GM21447 (cell line): ENCODE measurements around the gene SMAD3.

Source experiments
- ATAC-seq: cut with Tn5 transposase; IDR thresholded peaks from one replicate; pipeline ENCODE4 v1.9.1; 2021; ENCODE audit not compliant: unreplicated experiment

Gene SMAD3

DNA sequence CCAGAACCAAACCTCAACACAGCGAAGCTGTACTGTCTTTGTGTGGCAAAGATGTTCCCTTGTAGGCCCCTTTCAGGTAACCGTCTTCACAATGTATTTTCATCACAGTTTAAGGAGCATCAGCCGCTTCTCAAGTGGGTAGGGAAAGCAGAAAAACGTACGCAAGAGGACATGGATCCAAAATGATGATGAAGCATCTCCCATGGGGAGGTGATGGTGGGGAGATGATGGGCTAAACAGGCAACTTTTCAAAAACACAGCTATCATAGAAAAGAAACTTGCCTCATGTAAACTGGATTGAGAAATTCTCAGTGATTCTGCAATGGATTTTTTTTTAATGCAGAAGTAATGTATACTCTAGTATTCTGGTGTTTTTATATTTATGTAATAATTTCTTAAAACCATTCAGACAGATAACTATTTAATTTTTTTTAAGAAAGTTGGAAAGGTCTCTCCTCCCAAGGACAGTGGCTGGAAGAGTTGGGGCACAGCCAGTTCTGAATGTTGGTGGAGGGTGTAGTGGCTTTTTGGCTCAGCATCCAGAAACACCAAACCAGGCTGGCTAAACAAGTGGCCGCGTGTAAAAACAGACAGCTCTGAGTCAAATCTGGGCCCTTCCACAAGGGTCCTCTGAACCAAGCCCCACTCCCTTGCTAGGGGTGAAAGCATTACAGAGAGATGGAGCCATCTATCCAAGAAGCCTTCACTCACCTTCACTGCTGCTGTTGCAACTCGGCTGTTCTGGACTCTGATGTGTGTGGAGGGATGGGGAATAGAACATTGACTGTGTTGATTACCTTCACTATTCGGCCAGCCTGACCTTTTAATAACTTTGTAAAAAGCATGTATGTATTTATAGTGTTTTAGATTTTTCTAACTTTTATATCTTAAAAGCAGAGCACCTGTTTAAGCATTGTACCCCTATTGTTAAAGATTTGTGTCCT is 129.0 kb downstream of the SMAD3 start:
- no peak for ATAC-seq

DNA sequence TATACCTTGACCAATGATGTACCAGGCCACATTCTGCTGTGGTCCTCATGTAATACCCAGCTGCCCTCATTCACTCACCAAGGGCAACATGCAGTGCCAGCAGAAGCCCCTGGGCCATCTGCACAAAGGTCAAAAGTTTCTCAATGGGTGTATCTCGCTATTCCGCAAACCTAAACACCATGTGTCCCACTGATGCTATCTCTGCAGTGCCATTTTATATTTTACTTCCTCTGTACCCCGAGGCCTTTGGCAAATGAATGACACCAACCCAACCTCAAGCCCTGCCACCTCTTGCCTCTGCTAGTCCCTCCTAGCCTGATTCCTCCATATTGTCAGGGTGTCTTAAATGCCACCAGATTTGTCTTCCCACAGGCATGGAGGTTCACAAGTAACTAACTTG is 129.9 kb downstream of the SMAD3 start:
- ATAC-seq = no peak

DNA sequence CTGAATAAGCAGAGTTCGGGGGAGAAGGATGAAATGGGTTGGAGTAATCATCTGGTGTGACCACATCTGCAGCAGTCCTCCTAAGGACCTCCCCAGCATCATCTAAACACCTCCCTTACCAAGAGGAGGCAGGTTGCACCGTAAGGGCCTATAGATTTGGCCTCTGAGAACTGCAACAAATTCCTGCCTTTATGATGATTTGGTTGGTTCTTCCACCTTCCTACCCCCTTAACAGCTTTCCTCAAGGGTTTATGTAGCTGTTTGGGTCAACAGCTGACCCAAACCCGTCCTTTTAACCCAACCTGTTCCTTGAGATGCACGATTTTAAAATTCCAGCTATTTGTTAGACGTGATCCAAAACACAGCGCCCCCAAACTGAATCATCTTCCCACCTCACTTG is 130.8 kb downstream of the SMAD3 start:
- no peak for ATAC-seq

DNA sequence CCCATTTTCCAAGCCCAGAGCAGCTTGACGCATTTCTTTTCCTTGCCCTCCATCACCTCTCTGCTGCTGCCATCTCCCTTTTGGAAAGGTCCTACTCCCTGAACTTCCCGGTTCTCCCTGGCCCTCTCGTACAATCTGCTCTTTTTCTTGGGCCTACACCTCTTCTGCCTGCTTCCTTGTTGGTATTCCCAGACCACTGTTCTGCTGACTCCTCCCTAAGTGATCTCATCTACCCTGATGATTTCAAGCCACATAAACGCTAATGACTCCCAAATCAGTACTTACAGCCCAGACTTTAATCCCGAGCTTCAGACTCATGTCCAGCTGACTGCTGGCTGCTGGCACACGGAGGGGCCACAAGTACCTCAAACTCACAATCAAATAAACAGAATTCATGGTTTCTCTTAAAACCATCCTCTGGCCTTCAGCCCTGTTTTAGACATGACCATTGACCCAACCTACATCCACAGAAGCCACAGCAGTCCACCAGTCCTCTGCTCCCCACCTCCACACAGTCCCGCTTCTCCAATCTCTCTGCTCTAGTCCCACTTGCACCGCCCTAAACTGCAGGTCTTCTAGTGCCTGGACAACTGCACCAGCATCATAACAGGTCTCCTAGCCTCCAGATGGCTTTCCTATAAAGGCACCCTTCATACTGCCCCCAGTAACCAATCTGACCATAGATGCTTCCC is 131.4 kb downstream of the SMAD3 start:
- no peak for ATAC-seq

DNA sequence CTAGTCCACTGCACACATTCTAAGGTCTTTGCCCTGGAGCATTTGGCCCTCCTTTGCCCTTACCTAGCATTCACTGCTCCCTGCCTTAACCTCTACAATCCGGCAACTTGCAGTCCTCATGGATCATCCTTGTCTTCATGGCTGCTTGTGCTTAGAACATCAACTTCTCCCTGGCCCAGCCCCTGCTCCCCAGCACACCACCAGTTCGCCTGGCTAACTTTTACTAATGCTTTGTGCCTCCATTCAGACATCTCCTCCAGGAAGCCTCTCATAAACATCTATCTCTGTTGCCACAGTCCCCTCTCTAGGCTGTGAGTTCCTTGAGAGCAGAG is 131.9 kb downstream of the SMAD3 start:
- no peak for ATAC-seq

DNA sequence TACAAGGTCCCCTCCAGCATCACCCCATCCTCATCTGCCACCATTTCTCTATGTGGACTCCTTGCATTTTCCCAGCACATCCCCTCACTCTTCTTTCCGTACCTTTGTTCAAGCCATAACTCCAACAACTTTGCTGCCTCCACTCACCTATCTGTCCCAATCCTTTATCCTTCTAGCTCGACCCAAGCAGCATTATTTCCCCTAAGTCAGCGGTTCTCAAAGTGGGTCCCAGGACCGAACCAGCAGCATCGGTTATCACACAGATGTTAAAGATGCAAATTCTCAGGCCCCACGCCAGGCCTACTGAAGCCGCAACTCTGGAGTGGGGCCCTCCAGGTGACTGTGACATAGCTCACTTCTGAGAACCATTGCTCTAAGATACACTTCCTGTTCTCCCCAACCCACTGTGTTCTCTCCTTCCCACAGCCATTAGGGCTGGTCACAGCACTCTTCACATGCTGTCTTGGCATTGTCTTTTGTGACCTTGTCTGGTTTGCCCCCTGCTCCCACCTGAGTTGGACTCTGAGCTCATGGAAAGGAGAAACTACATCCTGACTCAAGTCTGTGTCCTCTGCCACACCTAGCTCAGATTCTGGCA is 132.9 kb downstream of the SMAD3 start:
- no peak for ATAC-seq

DNA sequence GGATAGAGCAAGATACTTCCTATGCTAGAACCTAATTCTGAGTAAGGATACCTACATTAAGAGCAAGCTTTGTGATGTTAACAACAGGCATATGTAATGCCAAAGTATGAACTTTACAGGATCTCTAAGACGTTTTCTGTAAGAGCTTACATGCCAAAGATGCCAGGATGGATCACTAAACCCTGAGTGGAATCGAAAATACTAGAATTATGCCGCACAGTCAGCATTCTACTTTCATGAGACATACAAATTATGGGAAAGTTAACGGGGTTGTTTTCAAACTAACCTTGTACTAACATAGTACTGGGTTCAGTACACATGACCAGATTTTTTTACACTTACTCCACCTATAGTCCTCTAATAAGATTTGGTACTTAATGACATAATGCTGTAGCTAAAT is 134.0 kb downstream of the SMAD3 start:
- no peak for ATAC-seq

DNA sequence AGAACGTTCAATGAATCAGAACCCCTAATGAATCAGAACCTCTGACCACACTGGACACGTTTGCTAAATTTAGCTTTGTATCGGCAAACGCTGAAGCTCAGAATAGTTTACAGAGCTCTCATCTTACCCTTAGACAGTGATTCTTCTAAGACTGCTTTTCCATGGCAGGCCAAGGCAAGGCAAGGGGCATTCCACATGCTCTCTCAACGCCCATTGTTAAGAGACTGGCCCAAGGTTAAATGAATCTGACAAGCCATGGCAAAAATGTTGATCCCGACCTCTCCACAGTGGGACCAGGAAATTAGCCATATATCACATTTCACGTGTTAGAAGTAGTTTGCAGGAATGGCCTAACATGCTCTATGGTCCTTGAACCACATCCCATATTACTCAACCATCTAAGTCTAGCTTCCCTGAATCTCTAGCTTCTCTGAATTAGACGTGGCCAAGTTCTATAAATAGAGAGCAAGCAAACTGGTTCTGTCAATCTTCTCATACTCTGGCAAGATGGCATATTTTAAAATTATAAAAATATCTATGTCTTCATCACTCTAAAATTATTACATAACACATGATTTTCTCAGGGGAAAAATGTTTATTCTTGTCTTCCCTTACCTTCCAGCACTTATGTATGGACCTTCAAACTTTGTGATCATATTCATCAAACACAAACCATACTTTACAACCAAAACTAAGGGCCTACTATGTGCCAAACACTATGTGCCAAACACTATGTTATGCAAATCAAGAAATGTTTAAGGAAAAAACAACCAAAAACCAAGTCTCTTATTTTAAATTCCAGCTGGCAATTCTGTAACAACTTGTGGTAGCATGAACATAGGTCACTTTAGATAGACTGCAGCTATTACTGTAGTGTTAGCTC is 134.7 kb downstream of the SMAD3 start:
- ATAC-seq = no peak

DNA sequence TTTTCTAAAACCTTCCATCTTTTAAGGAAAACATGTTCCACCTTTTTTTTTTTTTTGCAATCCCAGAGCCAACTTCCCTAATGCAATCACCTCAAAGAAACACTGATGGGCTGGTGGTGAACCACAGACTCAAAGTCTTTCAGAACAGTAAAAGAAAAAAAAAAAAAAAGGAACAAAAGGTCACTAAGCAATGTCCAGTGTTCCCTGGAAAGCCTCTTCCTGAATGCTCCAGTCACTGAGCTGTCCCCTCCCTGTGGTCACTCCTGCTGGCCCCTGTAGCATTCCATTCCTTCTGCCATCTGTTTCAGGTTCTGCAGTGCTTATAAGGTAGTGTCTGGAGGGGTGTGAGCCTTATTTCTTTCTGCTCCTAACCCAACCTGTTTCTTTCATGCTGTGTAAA is 135.7 kb downstream of the SMAD3 start:
- no peak for ATAC-seq

DNA sequence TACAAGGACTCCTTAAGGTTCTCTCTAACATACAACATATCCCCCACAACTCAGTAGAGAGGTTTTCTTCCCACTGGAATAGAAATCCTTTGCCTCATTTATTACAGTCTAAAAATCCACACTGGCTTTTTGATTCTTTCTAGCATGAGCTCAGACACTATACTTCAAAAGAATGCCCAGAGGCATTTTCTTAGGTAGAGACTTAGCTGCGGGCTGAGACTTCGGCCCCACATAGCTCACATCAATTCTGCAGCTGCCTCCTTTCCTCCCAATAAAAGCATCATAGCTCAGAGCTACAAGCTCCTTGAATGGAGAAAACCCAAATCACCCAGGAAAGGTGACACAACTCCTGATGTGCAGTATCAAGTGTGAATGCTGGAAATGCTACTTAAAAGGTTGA is 136.7 kb downstream of the SMAD3 start:
- no peak for ATAC-seq

DNA sequence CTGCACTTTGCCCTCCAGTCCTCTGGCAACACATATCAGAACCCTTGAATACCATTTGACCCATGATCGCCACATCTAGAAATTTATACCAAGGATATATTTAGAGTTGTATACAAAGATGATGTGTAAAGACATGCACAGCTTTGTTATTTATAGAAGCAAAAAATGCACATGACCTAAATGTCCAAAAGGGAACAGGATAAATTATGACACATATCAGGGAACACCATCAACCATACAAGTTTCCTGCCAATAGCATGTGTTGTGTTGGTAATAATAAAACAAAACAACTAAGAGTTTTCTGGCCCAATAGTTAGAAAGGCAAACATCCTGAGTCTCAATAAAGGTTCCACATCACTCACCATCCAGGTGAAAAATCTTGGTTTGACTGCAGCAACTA is 137.6 kb downstream of the SMAD3 start:
- ATAC-seq = no peak

DNA sequence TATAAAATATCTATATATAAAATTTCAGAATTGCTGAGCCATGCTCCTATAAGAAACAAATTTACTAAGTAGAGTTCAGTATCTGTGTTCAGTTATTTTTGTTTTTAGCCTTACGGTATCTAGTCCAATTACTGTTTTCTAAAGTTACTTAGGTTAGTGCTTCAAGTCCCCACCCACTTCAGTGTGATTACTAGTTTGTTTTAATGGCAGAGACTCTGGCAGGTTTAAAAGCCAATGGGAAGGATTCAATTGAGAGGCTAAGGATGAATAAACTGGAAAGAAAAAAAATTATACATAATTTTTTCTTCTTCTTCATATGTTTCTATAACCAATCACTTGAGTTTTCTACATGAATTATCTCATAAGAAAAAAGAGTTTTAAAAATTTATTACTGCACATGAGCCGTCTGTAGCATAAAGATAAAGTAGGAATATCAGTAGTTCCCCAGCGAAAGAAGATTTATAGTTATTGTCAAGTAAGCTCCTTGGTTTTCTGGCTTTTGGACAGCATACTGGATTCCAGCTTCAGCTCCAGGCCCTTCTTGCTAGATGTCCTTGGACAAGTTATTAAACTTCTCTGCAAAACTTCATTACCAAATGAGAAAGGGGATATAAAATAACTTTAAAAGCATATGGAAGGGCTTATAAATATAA is 142.3 kb downstream of the SMAD3 start:
- no peak for ATAC-seq

DNA sequence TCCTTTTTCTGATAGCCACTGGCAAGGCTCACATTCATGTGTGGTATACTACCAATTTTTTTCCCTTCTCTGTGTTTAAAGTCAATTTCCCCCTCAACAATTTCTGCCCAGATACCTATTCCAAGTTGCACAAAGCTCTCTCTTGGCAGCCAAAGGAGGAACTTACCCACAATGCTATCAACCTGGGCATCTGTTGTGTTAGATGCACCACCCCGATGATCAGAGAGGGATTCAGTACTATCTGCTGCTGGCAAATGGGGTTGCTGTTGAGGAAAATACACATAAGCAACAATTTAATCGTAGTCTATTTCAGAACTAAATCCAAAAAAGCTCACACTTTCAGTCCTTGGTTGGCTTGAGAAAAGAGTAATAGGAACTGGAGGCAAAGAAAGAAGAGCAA is 143.0 kb downstream of the SMAD3 start:
- ATAC-seq = no peak

DNA sequence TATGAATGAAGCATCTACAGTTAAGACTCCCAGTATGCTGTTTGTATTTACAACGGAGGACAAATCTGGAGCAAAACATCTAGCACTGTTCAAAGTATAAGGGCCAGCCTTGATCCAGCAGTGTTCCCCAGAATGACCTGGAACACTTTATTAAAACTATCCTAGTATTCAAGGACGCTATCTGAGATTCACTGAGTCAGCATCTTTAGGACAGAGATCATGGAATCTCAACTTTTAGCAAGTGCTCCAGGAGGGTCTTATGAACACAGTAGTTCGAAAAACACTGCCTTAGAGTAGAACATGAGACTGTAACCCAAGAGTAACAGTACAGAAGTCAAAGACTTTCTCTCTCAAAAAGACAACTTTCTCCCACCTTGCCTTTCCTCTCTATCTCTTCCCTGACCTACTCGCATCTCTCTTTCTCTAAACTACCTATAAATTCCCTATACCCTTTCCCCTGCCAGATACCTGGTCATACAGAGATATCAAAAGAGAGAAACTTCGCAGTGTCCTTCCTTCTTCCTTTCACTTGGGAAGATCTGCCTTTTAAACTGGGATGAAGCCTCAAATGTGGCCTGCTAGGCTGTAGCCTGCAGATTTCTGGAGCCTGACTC is 145.3 kb downstream of the SMAD3 start:
- ATAC-seq = no peak

DNA sequence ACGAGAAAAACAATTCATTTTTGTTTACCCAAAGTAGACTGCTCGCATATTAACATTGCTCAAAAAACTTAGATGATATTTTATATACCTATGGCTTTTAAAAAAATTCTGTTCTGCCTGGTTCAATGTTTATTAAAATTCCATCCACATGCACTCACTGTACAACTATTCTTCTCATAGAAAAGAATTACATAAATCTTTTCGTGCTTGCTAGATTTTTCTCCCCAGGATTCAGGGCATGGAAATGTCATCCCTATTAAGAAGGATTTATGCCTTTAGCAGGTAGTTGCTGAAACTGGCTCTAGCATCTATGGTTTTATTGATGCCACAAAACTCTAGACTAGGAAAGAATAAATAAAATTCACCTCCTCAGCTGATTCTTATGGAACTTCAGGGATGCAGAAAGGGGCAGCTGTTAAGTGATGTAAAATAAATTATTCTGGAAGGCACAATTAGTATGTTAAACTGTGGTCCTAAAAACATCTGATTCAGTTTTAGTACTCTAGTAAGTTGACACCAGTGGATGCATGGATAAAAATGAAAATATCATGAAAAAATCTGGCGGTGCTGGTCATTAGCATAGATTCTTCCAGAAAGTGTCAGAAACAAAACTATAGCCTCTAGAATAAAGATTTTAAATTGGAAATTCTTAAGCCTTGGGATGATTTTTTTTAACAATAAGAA is 147.4 kb downstream of the SMAD3 start:
- ATAC-seq = no peak

DNA sequence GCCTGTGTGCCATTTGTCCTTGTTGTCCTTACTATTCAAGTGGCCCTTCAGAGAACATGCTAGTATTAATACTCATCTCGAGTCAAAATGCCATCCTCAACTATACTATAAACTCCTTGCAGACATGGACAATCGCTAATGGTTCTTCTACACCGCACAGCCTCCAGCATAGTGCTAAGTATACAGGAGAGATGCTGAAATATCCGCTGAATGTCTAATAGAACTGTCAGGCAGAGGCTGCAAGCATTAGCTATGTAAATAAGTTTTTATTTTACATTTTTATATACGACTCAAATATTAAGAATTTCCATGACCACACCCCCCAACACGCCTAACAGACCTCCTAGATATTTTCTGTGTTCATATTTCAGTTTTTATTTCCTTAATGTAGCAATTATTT is 149.7 kb downstream of the SMAD3 start:
- no peak for ATAC-seq

DNA sequence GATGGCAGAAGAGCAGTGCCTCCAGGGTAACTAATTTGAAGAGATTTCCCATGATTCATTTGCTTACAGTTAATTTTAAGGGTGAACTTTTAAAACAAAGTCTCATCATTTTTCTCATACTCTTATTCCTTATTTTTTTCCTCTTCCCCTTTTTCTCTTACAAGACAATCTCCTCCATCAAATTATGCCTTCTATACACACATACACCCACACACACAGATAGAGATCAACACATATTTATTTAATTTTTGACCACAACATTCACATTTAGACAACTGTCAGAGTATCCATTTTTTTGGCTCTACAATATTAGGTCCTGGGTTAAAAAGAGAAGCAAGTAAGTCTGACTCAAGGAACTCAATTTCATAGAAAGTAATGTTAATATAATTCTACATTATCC is 151.5 kb downstream of the SMAD3 start:
- no peak for ATAC-seq

DNA sequence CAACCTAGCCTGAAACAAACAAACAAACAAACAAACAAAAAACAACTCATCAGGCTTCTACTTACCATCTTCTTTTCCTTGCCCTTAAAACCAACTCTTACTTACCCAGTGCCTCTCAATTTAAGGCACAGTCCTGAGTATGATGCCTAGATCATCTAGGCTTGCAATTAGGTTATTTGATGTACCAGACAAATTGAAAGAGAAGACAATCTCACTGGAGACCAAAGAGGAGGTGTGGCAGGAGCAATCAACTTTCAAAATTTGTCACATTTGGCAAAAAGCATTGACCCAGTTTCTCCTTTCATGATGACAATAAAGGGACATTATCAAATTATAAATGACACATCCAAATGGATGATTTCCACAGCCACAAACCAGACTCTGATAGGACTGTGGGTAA is 153.0 kb downstream of the SMAD3 start:
- no peak for ATAC-seq

DNA sequence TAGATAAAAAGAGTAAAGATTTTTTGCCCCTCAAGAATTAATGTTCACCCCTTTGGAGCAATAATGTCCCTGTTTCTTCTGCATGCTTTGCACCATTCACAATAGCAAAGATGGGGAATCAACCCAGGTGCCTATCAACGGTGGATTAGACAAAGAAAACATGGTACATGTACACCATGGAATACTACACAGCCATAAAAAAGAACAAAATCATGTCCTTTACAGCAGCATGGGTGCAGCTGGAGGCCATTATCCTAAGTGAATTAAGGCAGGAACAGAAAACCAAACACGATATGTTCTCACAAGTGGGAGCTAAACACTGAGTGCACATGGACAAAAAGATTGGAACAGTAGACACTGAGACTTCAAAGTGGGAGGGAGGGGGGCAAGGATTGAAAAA is 153.9 kb downstream of the SMAD3 start:
- ATAC-seq = no peak

DNA sequence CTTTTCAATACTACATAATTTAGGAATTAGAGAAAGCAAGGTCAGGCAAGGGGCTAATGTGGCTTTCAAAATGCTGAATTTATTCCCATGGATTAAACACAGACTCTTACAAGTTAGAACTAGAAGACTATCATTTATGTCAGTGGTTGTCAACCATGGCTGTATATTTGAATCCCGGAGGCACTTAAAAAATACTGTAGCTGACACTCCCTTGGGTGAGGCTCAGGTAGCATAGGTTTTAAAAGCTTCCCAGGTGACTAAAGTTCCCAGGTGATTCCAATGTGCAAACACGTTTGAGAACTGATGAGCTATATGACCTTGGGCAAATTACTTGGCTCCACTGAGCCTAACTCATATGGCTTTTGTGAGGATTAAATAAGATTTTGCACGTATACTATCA is 159.5 kb downstream of the SMAD3 start:
- no peak for ATAC-seq
